GM10847 (cell line): Measurements from ENCODE around the gene HHIPL1.

Source experiments
- POLR2A ChIP-seq: IDR thresholded peaks from 2 replicates; pipeline ENCODE4 v1.6.1; 2011; ENCODE audit not compliant: insufficient read length; ENCODE audit errors: extremely low read depth

HHIPL1 gene

GRCh38 chr14:99685151-99685591 is 40.2 kb downstream of the HHIPL1 start:
- TF ChIP-seq POLR2A, result no peak

DNA sequence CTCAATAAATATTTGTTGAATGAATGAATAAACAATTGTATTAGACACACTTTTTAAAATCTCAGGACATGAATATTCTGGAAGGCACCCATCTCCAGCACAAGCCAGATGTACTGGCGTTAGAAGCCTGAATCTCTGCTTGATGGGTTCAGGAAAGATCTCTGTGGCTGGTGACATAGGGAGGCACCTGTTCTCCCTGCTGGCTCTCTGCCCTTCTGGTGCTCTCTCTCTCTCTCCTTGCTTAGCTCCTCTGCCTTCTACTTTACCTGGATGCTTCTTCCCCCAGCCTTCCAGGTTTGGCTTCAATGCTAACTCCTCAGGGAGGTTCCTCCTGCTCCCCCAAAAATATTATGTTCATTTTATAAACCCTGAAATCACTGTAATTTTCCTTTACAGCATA is 40.7 kb downstream of the HHIPL1 start:
- no peak for TF ChIP-seq POLR2A

DNA sequence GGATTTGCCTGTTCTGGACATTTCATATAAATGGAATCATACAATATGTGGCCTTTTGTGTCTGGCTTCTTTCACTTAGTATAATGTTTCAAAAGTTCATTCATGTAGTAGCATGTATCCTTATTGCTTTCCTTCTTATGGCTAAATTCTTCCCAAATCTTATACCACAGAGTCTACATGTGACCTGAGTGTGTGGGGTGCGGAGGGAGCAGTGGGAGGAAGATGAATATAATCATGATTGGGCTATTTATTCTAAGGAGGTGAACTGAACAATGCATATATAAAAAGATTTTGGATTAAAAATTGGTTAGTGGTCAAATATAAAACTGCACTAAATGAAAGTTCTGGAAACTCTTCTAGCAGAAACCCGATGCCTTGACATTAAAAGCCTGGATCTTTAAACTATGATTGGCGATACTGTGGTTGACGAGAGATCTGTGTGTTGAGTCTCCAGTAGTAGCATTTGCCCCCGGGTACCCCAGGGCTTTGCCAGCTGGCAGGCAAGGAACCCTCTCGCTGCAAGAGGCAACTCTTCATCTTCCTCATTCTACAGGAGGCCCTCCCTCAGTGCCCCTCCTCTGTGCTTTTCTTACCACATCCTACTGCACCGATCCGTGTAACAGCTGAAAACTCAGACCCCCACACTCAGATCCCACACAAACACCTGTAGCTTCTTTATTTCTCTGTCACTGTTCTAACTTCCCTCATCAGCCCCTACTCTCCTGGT is 41.8 kb downstream of the HHIPL1 start:
- no peak for TF ChIP-seq POLR2A

- no peak for TF ChIP-seq POLR2A
Measured at GRCh38 chr14:99687284-99688209, 42.6 kb downstream of the HHIPL1 start.

- TF ChIP-seq POLR2A, result no peak
Measured at GRCh38 chr14:99688210-99688581, 43.3 kb downstream of the HHIPL1 start.

- TF ChIP-seq POLR2A, result no peak
Measured at GRCh38 chr14:99688629-99689028, 43.7 kb downstream of the HHIPL1 start.

GRCh38 chr14:99689266-99690236 is 44.6 kb downstream of the HHIPL1 start:
- no peak for TF ChIP-seq POLR2A

DNA sequence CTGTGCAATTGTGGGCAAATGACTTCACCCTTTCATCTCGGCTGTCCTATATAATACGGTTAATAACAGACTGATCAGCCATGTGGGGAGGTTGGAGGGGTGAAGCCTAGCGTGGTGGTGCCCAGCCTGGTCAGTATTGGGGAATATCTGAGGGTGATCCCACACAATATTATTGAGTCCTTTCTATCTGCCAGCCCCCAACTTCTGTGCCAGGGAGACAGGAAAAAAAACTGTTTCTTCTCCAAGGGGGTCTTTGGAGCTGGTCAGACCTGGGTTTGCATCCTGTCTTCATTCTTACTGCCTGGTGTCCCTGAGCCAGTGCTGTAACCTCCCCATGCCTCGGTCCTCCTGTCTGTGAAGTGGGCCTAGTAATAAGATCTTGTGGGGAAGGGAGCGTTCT is 45.7 kb downstream of the HHIPL1 start:
- no peak for TF ChIP-seq POLR2A

DNA sequence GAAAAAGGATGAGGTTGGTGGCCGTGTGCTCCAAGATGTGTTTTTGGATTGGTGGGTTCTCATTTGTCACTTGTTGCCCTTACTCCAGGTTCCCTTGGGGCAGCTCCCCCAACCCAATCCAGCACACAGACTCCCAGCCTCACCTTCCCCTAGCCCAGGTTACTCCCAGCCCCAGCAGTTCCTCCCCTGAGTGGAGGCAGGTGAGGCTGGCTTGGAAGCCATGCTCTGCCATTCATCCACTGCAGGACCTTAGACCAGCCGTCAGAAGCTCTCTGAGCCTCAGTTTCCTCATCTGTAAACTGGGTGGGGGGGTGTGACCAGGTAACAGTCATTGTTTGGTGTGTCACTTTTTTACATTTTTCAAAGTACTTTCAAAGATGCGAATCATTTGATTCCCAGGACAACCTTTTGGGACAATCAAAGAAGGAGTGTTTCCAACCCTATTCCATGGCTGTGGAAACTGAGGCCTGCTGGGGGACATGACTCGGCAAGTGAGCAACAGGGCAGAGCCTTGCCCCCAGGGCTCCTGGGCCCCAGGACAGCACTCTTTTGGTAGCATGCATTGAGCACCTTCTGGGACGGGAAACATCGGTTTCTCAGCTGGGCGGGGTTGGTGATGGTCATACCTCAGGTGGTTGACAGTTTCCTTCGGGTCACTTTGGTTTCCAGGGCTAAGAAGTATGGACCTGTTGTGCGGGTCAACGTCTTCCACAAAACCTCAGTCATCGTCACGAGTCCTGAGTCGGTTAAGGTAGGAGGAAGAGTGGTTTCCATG is 46.4 kb downstream of the HHIPL1 start:
- TF ChIP-seq POLR2A, result no peak

- TF ChIP-seq POLR2A, result no peak
Measured at GRCh38 chr14:99693918-99694317, 49.0 kb downstream of the HHIPL1 start.

DNA sequence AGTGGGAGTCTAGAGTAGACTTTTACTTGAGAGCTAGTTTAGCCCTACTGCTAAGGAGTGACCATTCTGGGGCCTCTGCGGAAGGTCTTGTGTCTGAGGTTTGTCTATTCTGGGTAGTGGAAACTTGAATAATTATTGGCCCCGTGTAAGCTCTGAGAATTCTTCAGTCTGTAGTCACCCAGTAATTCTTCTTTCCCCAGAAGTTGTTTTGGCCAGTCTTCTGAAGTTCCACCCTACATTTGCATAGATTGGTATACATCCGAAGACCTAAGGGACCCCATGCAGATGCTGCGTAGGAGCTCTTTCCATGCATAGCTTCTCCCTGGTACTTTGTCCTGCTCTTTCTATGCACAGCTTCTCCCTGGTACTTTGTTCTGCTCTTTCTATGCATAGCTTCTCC is 52.0 kb downstream of the HHIPL1 start:
- TF ChIP-seq POLR2A, result no peak

GRCh38 chr14:99698236-99698635 is 53.3 kb downstream of the HHIPL1 start:
- no peak for TF ChIP-seq POLR2A

DNA sequence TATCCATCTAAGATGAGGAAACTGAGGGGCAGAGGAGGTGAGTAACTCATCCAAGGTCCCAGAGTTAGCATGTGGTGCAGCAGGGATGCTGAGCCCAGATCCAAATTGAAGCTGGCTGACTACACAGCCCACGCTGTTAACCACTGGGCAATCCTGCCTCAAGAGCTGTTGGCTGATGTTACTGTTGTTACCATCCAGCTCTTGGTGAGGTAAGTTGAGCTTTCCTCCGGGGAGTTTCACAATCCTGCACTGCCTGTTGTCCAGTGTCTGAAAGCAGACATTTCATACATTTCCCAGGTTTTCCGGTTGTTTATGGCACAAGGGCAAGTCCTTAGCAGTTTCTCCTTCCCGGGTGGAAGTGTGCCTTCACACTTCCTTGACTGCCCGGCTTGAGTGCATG is 53.7 kb downstream of the HHIPL1 start:
- TF ChIP-seq POLR2A, result no peak

- no peak for TF ChIP-seq POLR2A
Measured at GRCh38 chr14:99699085-99699760, 54.3 kb downstream of the HHIPL1 start.
